BLaER1 treated with 17β-estradiol and CSF1 and Interleukin-3, amounts not matched to agents 10 nM and 100 nM (cell line): Measurements from ENCODE around the gene GOLGA8B.
"Not testable (repeated sequence)": the region's sequence is repeated elsewhere in the genome, so short reads cannot be mapped to it uniquely, and the experiment has no call there.

ENCODE experiments used
- H3K27ac ChIP-seq, 11 experiments: shearing (Covaris generic); formaldehyde crosslinking; 2 replicates each; pipeline ENCODE4 v1.8.1; 2022
- H3K27me3 ChIP-seq, 11 experiments: shearing (Covaris generic); formaldehyde crosslinking; 2 replicates each; pipeline ENCODE4 v1.8.1; 2022
- H3K36me3 ChIP-seq, 11 experiments: shearing (Covaris generic); formaldehyde crosslinking; 2 replicates each; pipeline ENCODE4 v1.8.1; 2022
- H3K4me1 ChIP-seq, 10 experiments: shearing (Covaris generic); formaldehyde crosslinking; 2 replicates each; pipeline ENCODE4 v1.8.1; 2022
- H3K4me2 ChIP-seq, 11 experiments: shearing (Covaris generic); formaldehyde crosslinking; 2 replicates each; pipeline ENCODE4 v1.8.1; 2022
- H3K4me3 ChIP-seq, 10 experiments: shearing (Covaris generic); formaldehyde crosslinking; 2 replicates each; pipeline ENCODE4 v1.8.1; 2022
- H3K9ac ChIP-seq, 11 experiments: shearing (Covaris generic); formaldehyde crosslinking; 2 replicates each; pipeline ENCODE4 v1.8.1; 2022
- H3K9me3 ChIP-seq, 11 experiments: shearing (Covaris generic); formaldehyde crosslinking; replicated peaks in 1 of 11; 2 replicates each; pipeline ENCODE4 v1.8.1; 2022
- H4K20me1 ChIP-seq, 11 experiments: shearing (Covaris generic); formaldehyde crosslinking; 2 replicates each; pipeline ENCODE4 v1.8.1; 2022
- Cebpa-rat ChIP-seq, 11 experiments: shearing (Covaris generic); IDR thresholded peaks; 2 replicates each; pipeline ENCODE4 v1.8.1; 2022

Gene GOLGA8B

GRCh38 chr15:34584996-34585395 is 1.5 kb upstream of the GOLGA8B start:
- peaks cover 13 to 18% (median 17%) of the 10 kb centered on the region in 10 experiments; a peak in 17 of 20 replicates for H3K4me1 ChIP-seq
- no peak overlapping the region for H3K4me3 ChIP-seq
- H3K9ac ChIP-seq, result no peak overlapping the region
- no peaks in the 10 kb centered on the region for H3K9me3 ChIP-seq
- no peaks in the 10 kb centered on the region for H3K36me3 ChIP-seq
- no peak overlapping the region for H3K27ac ChIP-seq
- no peak overlapping the region for H3K4me2 ChIP-seq
- TF ChIP-seq Cebpa-rat (IDR thresholded peaks at IDR 0.05), result no peak
- peaks cover 0 to 9% (median 0%) of the 10 kb centered on the region in 11 experiments; a peak in 1 of 22 replicates for H3K27me3 ChIP-seq
- H4K20me1 ChIP-seq, result peaks cover 0 to 28% (median 21%) of the 10 kb centered on the region in 11 experiments; a peak in 12 of 22 replicates

- TF ChIP-seq Cebpa-rat (IDR thresholded peaks at IDR 0.05), result no peak
- peaks cover 0 to 9% (median 0%) of the 10 kb centered on the region in 11 experiments; a peak in 1 of 22 replicates for H3K27me3 ChIP-seq
- peak overlapping the region; percentile 84 to 99 (median 96) for H3K4me2 ChIP-seq
- peak overlapping the region in 10 of 11 experiments; percentile 62 to 84 (median 82); a peak in 19 of 22 replicates for H3K27ac ChIP-seq
- peak overlapping the region; percentile 80 to 93 (median 86) for H3K9ac ChIP-seq
- H3K4me3 ChIP-seq, result peak overlapping the region; percentile 85 to 99 (median 95)
- peaks cover 0 to 35% (median 23%) of the 10 kb centered on the region in 11 experiments; a peak in 12 of 22 replicates for H4K20me1 ChIP-seq
- no peaks in the 10 kb centered on the region for H3K36me3 ChIP-seq
- H3K4me1 ChIP-seq, result peaks cover 13 to 18% (median 17%) of the 10 kb centered on the region in 10 experiments; a peak in 17 of 20 replicates
- H3K9me3 ChIP-seq, result no peaks in the 10 kb centered on the region
Observed at GRCh38 chr15:34584330-34584668, 848 bp upstream of the GOLGA8B start.

- peak overlapping the region; percentile 80 to 93 (median 86) for H3K9ac ChIP-seq
Observed at GRCh38 chr15:34582461-34583371, 735 bp downstream of the GOLGA8B start.

GRCh38 chr15:34581687-34582460 is 1.6 kb downstream of the GOLGA8B start:
- Histone ChIP-seq H3K4me3 (peak overlapping the region; percentile 85 to 99 (median 95)), H4K20me1 (peaks cover 0 to 59% (median 26%) of the 10 kb centered on the region in 11 experiments; a peak in 12 of 22 replicates), H3K27ac (peak overlapping the region in 7 of 11 experiments; percentile 75 to 84 (median 82); a peak in 12 of 22 replicates), H3K4me2 (peak overlapping the region; percentile 84 to 99 (median 96)), H3K4me1 (peaks cover 13 to 22% (median 17%) of the 10 kb centered on the region in 10 experiments; a peak in 17 of 20 replicates), H3K9ac (peak overlapping the region; percentile 80 to 93 (median 86))
- H3K9me3 ChIP-seq, H3K36me3 ChIP-seq, H3K27me3 ChIP-seq: not testable (repeated sequence)

More at GRCh38 chr15:34582461-34583371, 735 bp downstream of the GOLGA8B start:
- TF ChIP-seq Cebpa-rat (IDR thresholded peaks at IDR 0.05), result no peak
- H4K20me1 ChIP-seq, result peaks cover 0 to 50% (median 23%) of the 10 kb centered on the region in 11 experiments; a peak in 12 of 22 replicates
- peak overlapping the region; percentile 85 to 99 (median 95) for H3K4me3 ChIP-seq
- H3K9me3 ChIP-seq, result no peaks in the 10 kb centered on the region
- peaks cover 13 to 22% (median 17%) of the 10 kb centered on the region in 10 experiments; a peak in 17 of 20 replicates for H3K4me1 ChIP-seq
- H3K36me3 ChIP-seq, result no peaks in the 10 kb centered on the region; a peak in 1 of 22 replicates
- H3K4me2 ChIP-seq, result peak overlapping the region; percentile 84 to 99 (median 96)
- H3K27ac ChIP-seq, result peak overlapping the region; percentile 5 to 84 (median 81); a peak in 21 of 22 replicates
- peaks cover 0 to 9% (median 0%) of the 10 kb centered on the region in 11 experiments; a peak in 1 of 22 replicates for H3K27me3 ChIP-seq

- no peak overlapping the region for H3K4me2 ChIP-seq
- no peaks in the 10 kb centered on the region; a peak in 1 of 22 replicates for H3K36me3 ChIP-seq
Observed at GRCh38 chr15:34581043-34581365, 2.4 kb downstream of the GOLGA8B start.

GRCh38 chr15:34580251-34581042 is 3.0 kb downstream of the GOLGA8B start:
- not testable (repeated sequence) for H3K9ac ChIP-seq, H3K27ac ChIP-seq, H3K36me3 ChIP-seq, H3K27me3 ChIP-seq, H3K4me2 ChIP-seq, H3K4me3 ChIP-seq, H3K9me3 ChIP-seq
- Histone ChIP-seq H3K4me1 (peaks cover 13 to 22% (median 17%) of the 10 kb centered on the region in 10 experiments; a peak in 17 of 20 replicates), H4K20me1 (peaks cover 0 to 73% (median 31%) of the 10 kb centered on the region in 11 experiments; a peak in 12 of 22 replicates)

More at GRCh38 chr15:34581043-34581365, 2.4 kb downstream of the GOLGA8B start:
- Histone ChIP-seq H3K4me3 (no peak overlapping the region), H3K27me3 (peaks cover 0 to 9% (median 0%) of the 10 kb centered on the region in 11 experiments; a peak in 1 of 22 replicates), H4K20me1 (peaks cover 0 to 68% (median 27%) of the 10 kb centered on the region in 11 experiments; a peak in 12 of 22 replicates), H3K4me1 (peaks cover 13 to 22% (median 17%) of the 10 kb centered on the region in 10 experiments; a peak in 17 of 20 replicates), H3K9ac (no peak overlapping the region), H3K9me3 (no peaks in the 10 kb centered on the region), H3K27ac (no peak overlapping the region)
- no peak for TF ChIP-seq Cebpa-rat (IDR thresholded peaks at IDR 0.05)

- no peaks in the 10 kb centered on the region; a peak in 1 of 22 replicates for H3K36me3 ChIP-seq
- no peak for TF ChIP-seq Cebpa-rat (IDR thresholded peaks at IDR 0.05)
- peaks cover 0 to 86% (median 31%) of the 10 kb centered on the region in 11 experiments; a peak in 12 of 22 replicates for H4K20me1 ChIP-seq
- peaks cover 9 to 17% (median 11%) of the 10 kb centered on the region in 10 experiments; a peak in 17 of 20 replicates for H3K4me1 ChIP-seq
- no peak overlapping the region for H3K4me3 ChIP-seq
- H3K27me3 ChIP-seq, result no peaks in the 10 kb centered on the region
- H3K9me3 ChIP-seq, result no peaks in the 10 kb centered on the region
- H3K4me2 ChIP-seq, result no peak overlapping the region
- H3K9ac ChIP-seq, result no peak overlapping the region
- no peak overlapping the region for H3K27ac ChIP-seq
Observed at GRCh38 chr15:34578283-34578674, 5.2 kb downstream of the GOLGA8B start.

- not testable (repeated sequence) for H3K4me2 ChIP-seq, H3K36me3 ChIP-seq, H3K9ac ChIP-seq, H3K27me3 ChIP-seq, H3K4me3 ChIP-seq, H3K27ac ChIP-seq, H3K9me3 ChIP-seq
- Histone ChIP-seq H3K4me1 (peaks cover 9 to 17% (median 11%) of the 10 kb centered on the region in 10 experiments; a peak in 17 of 20 replicates), H4K20me1 (peaks cover 0 to 86% (median 31%) of the 10 kb centered on the region in 11 experiments; a peak in 12 of 22 replicates)
Observed at GRCh38 chr15:34577658-34578282, 5.7 kb downstream of the GOLGA8B start.

- H3K4me2 ChIP-seq, H3K27ac ChIP-seq, H3K9ac ChIP-seq, H3K27me3 ChIP-seq, H3K4me1 ChIP-seq, H3K9me3 ChIP-seq, H3K36me3 ChIP-seq, H3K4me3 ChIP-seq: not testable (repeated sequence)
- peaks cover 0 to 61% (median 7%) of the 10 kb centered on the region in 11 experiments; a peak in 12 of 22 replicates for H4K20me1 ChIP-seq
Observed at GRCh38 chr15:34575035-34575434, 8.4 kb downstream of the GOLGA8B start.

- H3K4me3 ChIP-seq, H3K27me3 ChIP-seq, H3K9ac ChIP-seq, H3K27ac ChIP-seq, H3K4me2 ChIP-seq, H3K4me1 ChIP-seq, H3K9me3 ChIP-seq, H3K36me3 ChIP-seq: not testable (repeated sequence)
- peaks cover 0 to 44% (median 7%) of the 10 kb centered on the region in 11 experiments; a peak in 11 of 22 replicates for H4K20me1 ChIP-seq
Observed at GRCh38 chr15:34572921-34573320, 10.5 kb downstream of the GOLGA8B start.

- not testable (repeated sequence) for H3K36me3 ChIP-seq, H3K9me3 ChIP-seq, H3K4me3 ChIP-seq, H3K27ac ChIP-seq, H3K9ac ChIP-seq, H3K27me3 ChIP-seq, H3K4me2 ChIP-seq, H3K4me1 ChIP-seq
- H4K20me1 ChIP-seq, result peaks cover 0 to 38% (median 5%) of the 10 kb centered on the region in 11 experiments; a peak in 10 of 22 replicates
Observed at GRCh38 chr15:34572019-34572641, 11.3 kb downstream of the GOLGA8B start.
